Measurements from ENCODE around the gene PPP4C.
"Not testable (repeated sequence)": the region's sequence is repeated elsewhere in the genome, so short reads cannot be mapped to it uniquely, and the experiment has no call there.

Gene PPP4C

GRCh38 chr16:30125690-30126089 lies 49.9 kb downstream of the PPP4C start:
- not testable (repeated sequence) for H3K4me1 ChIP-seq (ENCODE audit: control insufficient read depth, insufficient read depth, low read length, poor library complexity, severe bottlenecking); H3K36me3 ChIP-seq (ENCODE audit: control insufficient read depth, insufficient read depth, low read length); H3K27me3 ChIP-seq (replicated peaks; ENCODE audit: control insufficient read depth, insufficient read depth, low read length, poor library complexity, severe bottlenecking); H3K27ac ChIP-seq (ENCODE audit: insufficient read depth, low read length, poor library complexity, severe bottlenecking); H3K4me3 ChIP-seq (ENCODE audit: insufficient read depth, low read depth, low read length, poor library complexity, severe bottlenecking); DNase-seq; H3K9me3 ChIP-seq (ENCODE audit: control insufficient read depth, low read length)

GRCh38 chr16:30127993-30128392 lies 52.2 kb downstream of the PPP4C start:
- Histone ChIP-seq H3K4me3 (ENCODE audit: insufficient read depth, low read depth, low read length, poor library complexity, severe bottlenecking) (no peak overlapping the region), H3K4me1 (ENCODE audit: control insufficient read depth, insufficient read depth, low read length, poor library complexity, severe bottlenecking) (no peaks in the 10 kb centered on the region), H3K27ac (ENCODE audit: insufficient read depth, low read length, poor library complexity, severe bottlenecking) (no peak overlapping the region), H3K27me3 (replicated peaks; ENCODE audit: control insufficient read depth, insufficient read depth, low read length, poor library complexity, severe bottlenecking) (no peaks in the 10 kb centered on the region), H3K36me3 (ENCODE audit: control insufficient read depth, insufficient read depth, low read length) (no peaks in the 10 kb centered on the region), H3K9me3 (ENCODE audit: control insufficient read depth, low read length) (no peaks in the 10 kb centered on the region)
- no peak for DNase-seq

- no peaks in the 10 kb centered on the region for H3K36me3 ChIP-seq (ENCODE audit: control insufficient read depth, insufficient read depth, low read length)
- no peak overlapping the region for H3K4me3 ChIP-seq (ENCODE audit: insufficient read depth, low read depth, low read length, poor library complexity, severe bottlenecking)
- no peak for DNase-seq
- H3K4me1 ChIP-seq (ENCODE audit: control insufficient read depth, insufficient read depth, low read length, poor library complexity, severe bottlenecking) = no peaks in the 10 kb centered on the region
- no peak overlapping the region for H3K27ac ChIP-seq (ENCODE audit: insufficient read depth, low read length, poor library complexity, severe bottlenecking)
- no peaks in the 10 kb centered on the region for H3K27me3 ChIP-seq (replicated peaks; ENCODE audit: control insufficient read depth, insufficient read depth, low read length, poor library complexity, severe bottlenecking)
- no peaks in the 10 kb centered on the region for H3K9me3 ChIP-seq (ENCODE audit: control insufficient read depth, low read length)
Measured at GRCh38 chr16:30131869-30132475, 56.2 kb downstream of the PPP4C start.

- Histone ChIP-seq H3K27me3 (replicated peaks; ENCODE audit: control insufficient read depth, insufficient read depth, low read length, poor library complexity, severe bottlenecking) (no peaks in the 10 kb centered on the region), H3K9me3 (ENCODE audit: control insufficient read depth, low read length) (no peaks in the 10 kb centered on the region), H3K27ac (ENCODE audit: insufficient read depth, low read length, poor library complexity, severe bottlenecking) (no peak overlapping the region), H3K4me3 (ENCODE audit: insufficient read depth, low read depth, low read length, poor library complexity, severe bottlenecking) (no peak overlapping the region), H3K4me1 (ENCODE audit: control insufficient read depth, insufficient read depth, low read length, poor library complexity, severe bottlenecking) (no peaks in the 10 kb centered on the region), H3K36me3 (ENCODE audit: control insufficient read depth, insufficient read depth, low read length) (no peaks in the 10 kb centered on the region)
- no peak for DNase-seq
Measured at GRCh38 chr16:30132591-30132990, 56.8 kb downstream of the PPP4C start.

All from effector memory CD4-positive, alpha-beta T cell (primary cell).